K562 (cell line): ENCODE data around the gene SP2. TPM values are rescaled to one million over a fixed set of nuclear protein-coding genes. Genes with fewer than 3 reads are reported as not detected.

Source experiments
- ARID2 ChIP-seq: fragments of 450-650 bp; IDR thresholded peaks from 2 replicates; pipeline ENCODE4 v1.6.1; 2017; ENCODE audit warnings: antibody characterized with exemption, mild to moderate bottlenecking
- CUX1 ChIP-seq: fragments of 200-800 bp; sonication (Bioruptor generic); IDR thresholded peaks from 2 replicates; pipeline ENCODE4 v1.6.1; 2016; ENCODE audit warnings: missing genetic modification characterization, missing compliant biosample characterization
- FOXK1 ChIP-seq: sonication (generic); formaldehyde crosslinking; IDR thresholded peaks from 2 replicates; pipeline ENCODE4 v1.8.0; 2022; ENCODE audit warnings: missing genetic modification reagents, mild to moderate bottlenecking, borderline replicate concordance
- KLF6 ChIP-seq: fragments of 250-450 bp; sonication (Bioruptor Pico); IDR thresholded peaks from 2 replicates; pipeline ENCODE4 v1.4.0; 2020; ENCODE audit warnings: mild to moderate bottlenecking, moderate library complexity, borderline replicate concordance
- TFAP4 ChIP-seq: sonication (generic); formaldehyde crosslinking; IDR thresholded peaks from 2 replicates; pipeline ENCODE4 v1.8.0; 2022; ENCODE audit warnings: missing genetic modification reagents, mild to moderate bottlenecking, moderate library complexity, borderline replicate concordance
- ZNF239 ChIP-seq: fragments of 250-450 bp; sonication (Bioruptor Pico); IDR thresholded peaks from 2 replicates; pipeline ENCODE4 v1.4.0; 2020; ENCODE audit warnings: mild to moderate bottlenecking
- polyA plus RNA-seq, 8 experiments: library from polyadenylated mRNA; depleted of rRNA in 4 of 8; stranded (reverse) in 5 of 8; unstranded in 3 of 8; fragments of >200 nt; fragmentation: Nextera tagmentation in 2 of 8; fragmentation: Illumina TruSeq in 1 of 8; extraction: Ambion mirVana in 2 of 8; extraction: Trizol in 1 of 8; gene quantifications; 2 replicates each; pipeline versions ENCODE4 v1.2.1 to v1.2.3, GENCODE V29; 2011 to 2014; ENCODE audit warnings: inconsistent platforms in 1 of 8, missing spikeins in 1 of 8
- total RNA-seq, 7 experiments: library from RNA; depleted of rRNA in 6 of 7; stranded (reverse); fragments of >200 nt in 6 of 7; fragmentation: Illumina TruSeq in 2 of 7; extraction: Trizol in 2 of 7; gene quantifications; 2 replicates each; pipeline versions ENCODE4 v1.2.1 to v1.2.3, GENCODE V29; 2011 to 2021; ENCODE audit warnings: low replicate concordance in 1 of 7

SP2 gene
- total and polyA plus RNA-seq, 9 of the 15 experiments (the other 6 are each of a cell fraction or from before 2014, with no cell fraction given): 0.77 to 22.3 (median 2.3) TPM

- TF ChIP-seq KLF6 (no peak), TFAP4 (CRISPR knock-in tag) (0 out of 2 replicates have a peak, but pooled peaks have one; percentile 16), ZNF239 (no peak), CUX1 (no peak), FOXK1 (CRISPR knock-in tag) (no peak), ARID2 (no peak)
These were observed 48.5 kb upstream of the SP2 start (continued) for GRCh38 chr17:47847341-47848197.
